Upper lobe of left lung (tissue), 4 donors: Measurements from ENCODE around the gene ZNF845.

Experiments used
- CTCF ChIP-seq, 6 experiments: fragments of 450-650 bp in 4 of 6; fragments of 200-600 bp in 2 of 6; sonication (generic) in 2 of 6; IDR thresholded peaks; one replicate each; pipeline ENCODE4 v1.5.1; 2016 to 2019; ENCODE audit warnings: antibody characterized with exemption in 6 of 6
- POLR2A ChIP-seq, 4 donors: fragments of 450-650 bp; IDR thresholded peaks; one replicate each; pipeline ENCODE4 v1.5.1; 2016 to 2017; ENCODE audit warnings: antibody characterized with exemption in 4 of 4, mild to moderate bottlenecking in 2 of 4

- TF ChIP-seq CTCF (IDR thresholded peaks at IDR 0.05) (no peak), POLR2A (IDR thresholded peaks at IDR 0.05) (peak in 3 of 4 donors; percentile 56 to 72 (median 69))
Measured at GRCh38 chr19:53333463-53334449, at the start of gene ZNF845.
